Epidermal melanocyte (primary cell): ENCODE data around the gene SBK2.
A peak's percentile ranks its signal among the peaks of the same experiment; 100 is the strongest.
"Not testable (repeated sequence)": the region's sequence is repeated elsewhere in the genome, so short reads cannot be mapped to it uniquely, and the experiment has no call there.

Experiments used
- DNase-seq: peaks from one replicate; pipeline ENCODE4 v3.0.0; 2011; ENCODE audit warnings: low spot score; ENCODE audit not compliant: insufficient read length

SBK2 gene

DNA sequence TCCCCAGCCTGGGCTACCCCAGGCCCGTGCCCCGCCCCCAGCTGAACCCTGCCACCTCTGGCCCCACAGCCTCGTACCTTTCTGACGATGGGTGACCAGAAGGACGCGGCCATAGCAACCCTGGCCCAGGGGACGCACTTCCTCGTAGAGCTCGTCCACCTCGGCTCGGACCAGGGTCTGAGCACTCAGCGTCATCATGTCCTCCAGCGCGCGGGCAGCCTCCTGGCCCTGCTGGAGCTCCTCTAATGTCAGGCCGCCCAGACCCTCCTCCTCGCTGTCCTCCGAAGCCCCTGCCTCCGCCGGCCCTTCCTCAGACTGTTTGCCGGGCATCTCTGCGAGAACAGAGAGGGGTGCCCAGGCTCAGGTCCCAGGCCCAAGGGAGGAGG, 975 bp downstream of the SBK2 start:
- no peak for DNase-seq

DNA sequence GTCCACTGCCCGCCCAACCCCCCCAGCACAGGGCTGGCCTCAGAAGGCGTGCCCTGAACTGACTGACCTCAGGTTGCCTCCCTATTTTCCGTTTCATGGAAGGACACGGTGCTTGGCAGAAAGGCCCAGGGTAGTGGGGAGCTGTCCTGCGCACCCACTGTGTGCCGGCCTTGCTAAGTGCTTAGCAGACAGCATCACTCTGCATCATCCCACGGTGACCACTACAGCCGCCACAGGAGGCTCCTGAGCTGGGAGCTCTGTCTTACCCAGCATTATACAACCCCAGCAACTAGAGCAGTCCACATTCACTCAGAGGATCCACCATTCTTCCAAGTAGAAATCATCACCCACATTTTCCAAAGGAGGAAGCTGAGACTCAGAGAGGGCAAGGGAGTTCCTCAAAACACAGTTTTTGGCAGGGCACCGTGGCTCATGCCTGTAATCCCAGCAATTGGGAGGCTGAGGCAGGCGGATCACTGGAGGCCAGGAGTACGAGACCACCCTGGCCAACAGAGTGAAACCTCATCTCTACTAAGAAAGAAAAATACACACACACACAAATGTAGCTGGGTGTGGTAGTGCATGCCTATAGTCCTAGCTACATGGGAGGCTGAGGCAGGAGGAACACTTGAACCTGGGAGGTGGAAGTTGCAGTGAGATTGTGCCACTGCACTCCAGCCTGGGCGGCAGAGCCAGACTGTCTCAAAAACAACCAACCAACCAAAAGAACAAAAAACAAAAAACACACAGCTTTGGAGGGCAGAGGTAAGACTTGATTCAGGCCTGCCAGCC, 1.6 kb downstream of the SBK2 start:
- no peak for DNase-seq

DNA sequence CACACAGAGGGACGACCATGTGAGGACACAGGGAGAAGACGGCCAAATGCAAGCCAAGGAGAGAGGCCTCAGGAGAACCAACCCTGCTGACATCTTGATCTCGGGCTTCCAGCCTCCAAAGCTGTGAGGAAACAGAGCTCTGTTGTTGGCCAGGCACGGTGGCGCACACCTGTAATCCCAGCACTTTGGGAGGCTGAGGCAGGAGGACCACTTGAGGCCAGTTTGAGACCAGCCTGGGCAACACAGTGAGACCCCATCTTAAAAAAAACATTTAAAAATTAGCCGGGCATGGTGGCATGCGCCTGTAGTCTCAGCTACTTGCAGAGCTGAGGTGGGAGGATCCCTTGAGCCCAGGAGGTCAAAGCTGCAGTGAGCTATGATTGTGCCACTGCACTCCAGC, 2.7 kb downstream of the SBK2 start:
- not testable (repeated sequence) for DNase-seq

DNA sequence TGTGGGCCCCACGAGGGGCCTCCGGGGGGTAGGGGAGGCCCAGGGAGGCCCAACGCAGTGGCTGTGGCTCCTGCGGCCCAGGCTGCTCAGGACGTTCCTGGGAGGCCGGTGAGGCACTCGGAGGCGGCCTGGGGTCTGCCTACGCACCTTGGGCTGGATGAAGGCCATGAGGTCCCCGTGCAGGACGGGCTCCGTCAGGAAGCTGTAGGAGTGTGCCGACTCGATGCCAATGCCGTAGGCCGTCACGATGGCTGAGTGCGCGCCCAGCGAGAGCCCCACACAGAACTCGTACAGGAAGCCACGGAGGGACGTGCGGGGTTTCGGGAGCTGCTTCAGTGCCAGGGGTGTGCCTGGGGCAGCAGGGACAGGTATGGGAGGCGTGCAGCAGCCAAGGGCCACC, 5.9 kb downstream of the SBK2 start:
- DNase-seq, result no peak

DNA sequence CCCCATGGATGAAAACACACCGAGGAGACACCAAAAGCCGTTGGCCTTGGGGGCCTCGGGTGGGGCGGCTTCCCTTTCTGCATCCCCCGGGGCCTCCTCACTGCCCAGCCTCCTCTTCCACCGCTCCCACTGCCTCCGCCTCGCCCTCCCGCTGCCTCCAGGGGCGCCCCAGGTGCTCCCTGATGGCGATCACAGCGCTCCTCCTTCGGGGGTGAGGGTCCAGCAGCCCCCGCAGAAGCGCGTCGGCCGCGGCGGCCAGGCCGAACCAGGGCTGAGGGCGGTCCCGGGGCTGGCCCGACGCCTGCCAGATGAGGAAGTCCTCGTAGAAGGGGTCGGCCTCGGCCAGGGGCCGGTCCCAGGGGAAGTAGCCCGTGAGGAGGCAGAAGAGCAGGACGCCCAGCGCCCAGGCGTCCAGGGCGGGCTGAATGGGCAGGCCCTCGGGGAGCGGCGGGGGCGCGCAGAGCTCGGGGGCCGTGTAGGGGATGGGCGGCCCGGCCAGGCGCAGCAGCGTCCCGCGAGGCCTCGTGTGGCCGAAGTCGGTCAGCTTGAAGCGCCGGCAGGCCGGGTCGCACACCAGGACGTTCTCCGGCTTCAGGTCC, 7.2 kb downstream of the SBK2 start:
- DNase-seq, result no peak

DNA sequence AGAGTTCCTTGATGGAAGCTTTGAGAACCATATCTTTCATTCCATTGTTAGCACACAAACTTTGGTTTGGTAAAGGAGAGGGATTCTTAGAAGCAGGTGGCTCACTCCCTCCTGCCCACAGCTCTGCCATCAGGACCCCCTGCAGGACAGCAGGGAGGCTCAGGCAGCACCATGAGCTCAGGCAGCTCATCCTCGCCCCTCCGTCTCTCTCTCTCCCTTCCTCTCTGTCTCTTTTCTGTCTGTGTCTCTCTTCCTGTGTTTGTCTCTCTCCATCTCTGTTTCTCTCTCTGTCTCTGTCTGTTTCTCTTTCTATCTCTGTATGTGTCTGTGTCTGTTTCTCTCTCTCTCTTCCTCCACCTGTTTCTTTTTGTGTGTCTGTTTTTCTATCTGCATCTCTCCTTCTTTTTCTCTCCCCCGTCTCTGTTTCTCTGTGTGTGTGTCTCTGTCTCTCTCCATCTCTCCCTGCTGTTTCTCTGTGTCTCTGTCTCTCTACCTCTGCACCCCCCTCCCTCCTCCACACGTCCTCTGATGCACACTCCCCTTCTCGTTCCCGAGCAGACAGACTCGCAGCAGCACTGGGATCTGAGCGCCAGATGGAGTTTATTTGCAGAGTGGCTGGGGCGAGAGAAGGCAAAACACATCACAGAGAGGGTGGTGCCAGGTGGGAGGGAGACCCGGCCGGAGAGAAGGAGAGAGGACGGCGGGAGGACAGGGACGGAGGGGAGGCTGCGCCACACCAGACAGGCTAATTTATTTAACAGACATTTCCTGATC, 8.7 kb downstream of the SBK2 start:
- no peak for DNase-seq

DNA sequence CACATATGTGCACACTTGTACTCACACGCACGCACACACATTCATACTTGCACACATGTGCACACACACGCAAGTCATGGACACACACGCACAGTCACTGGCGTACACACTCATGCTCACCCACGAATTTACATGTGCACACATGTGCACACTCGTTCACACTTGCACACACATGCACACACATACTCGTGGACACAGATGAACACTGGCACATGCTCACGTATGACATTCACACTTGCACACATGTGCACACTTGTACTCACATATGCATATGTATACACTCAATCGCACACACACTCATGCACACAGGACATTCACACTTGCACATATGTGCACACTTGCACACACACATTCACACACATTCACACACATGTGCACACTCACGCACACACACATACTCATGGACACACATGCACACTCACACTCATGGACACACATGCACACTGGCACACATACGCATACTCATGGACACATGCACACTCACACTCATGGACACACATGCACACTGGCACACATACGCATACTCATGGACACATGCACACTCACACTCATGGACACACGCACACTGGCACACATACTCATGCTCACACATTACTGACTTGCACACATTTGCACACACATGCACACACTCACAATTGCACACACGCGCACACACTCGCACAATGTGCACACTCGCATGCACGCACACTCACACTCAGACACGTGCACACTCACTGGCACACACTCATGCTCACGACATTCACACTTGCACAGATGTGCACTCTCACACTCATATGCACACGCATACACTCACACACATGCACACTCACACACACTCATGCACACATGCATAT, 9.5 kb downstream of the SBK2 start:
- DNase-seq, result no peak

DNA sequence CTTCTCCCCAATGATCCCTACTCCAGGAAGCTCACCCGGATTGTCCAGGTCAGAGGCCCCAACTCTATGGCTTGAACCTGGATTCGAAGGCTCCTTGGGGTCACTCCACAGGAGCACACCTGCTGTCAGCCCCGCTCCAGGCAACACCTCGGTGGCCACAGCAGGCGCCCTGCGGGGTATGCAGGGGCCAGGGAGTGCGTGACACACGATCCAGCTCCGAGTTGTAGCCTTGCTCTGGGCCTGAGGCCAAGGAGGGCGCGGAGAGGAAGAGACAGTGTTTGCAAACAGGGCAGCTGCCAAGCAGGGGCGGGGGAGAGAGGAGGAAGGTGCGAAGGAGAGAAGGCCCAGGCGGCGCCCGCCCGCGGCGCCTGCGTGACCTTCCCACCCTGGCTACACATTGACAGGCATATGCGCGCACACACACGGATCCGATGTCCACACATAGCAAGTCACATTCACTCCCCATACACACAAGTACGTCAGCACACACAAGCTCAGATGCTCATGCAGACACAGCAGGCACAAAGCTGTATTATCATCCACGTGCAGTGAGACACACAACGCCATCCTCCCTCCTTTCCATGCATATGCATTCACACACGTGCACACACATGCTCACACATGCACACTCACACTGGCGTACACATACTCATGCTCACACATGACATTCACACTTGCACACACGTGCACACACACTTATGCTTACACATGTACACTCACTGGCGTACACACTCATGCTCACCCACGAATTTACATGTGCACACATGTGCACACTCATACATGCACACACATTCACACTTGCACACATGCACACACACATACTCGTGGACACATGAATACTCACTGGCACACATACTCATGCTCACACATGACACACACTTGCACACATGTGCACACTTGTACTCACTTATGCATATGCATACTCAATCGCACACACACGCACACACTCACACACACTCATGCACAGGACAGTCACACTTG, 10.4 kb downstream of the SBK2 start:
- DNase-seq, result no peak

DNA sequence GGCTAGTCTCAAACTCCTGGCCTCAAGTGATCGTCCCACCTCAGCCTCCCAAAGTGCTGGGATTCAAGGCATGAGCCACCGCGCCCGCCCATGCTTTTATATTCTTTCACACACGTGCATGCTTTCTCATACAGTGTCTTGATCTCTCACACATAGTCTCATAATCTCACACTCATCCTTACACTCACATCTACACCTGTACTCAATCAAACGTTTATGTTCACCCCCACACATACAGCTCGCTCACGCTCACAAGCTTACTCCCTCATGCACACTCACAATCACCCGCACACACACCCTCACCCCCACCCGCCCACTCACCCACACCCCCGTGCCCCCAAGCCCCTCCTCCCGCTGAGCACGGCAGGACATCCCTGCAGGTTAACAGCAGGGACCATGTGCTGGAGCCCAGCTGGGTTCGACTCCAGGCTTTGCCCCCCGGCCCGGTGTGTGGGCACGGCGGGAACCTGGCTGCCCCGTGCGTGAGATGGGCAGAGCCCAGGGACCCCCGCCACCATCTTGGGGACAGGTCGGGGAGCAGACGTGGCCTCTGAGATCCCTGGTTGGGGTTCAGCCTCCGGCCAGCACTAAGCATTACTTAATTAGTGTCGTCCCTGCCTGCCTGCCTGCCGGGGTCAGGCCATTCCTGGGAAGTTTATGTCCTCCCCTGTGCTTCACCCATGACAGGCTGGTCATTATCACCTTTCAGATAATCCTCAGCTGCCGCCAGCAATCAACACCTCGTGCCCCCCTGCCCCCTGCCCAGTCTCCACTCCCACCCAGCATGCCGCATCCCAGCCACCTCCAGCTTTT, 11.4 kb downstream of the SBK2 start:
- DNase-seq, result no peak

DNA sequence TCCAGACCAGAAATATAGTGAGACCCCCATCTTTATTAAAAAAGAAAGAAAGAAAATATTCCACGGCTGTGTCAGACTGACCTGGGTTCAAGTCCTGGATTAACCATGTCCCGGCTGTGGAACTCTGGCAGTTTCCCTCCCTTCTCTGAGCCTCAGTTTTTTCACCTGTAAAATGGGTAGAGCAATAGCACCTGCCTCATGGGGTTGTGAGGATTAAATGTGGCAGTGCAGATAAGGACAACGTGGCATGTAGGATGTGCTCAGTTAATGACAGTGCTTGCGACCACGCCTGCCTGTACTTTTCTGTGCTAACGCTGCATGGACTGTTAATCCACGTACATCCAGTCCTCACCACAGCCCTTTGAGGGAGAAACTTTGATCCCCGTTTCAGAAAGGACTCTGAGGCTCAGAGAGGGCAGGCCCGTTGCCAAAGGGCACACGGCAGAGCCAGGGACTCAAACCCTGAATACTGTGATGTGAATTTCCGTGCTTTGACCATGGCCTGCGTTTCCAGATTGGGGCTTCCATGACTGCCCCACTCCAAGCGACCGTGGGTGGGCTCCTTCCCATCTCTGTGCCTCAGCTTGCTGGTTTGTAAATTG, 16.1 kb downstream of the SBK2 start:
- DNase-seq, result no peak

DNA sequence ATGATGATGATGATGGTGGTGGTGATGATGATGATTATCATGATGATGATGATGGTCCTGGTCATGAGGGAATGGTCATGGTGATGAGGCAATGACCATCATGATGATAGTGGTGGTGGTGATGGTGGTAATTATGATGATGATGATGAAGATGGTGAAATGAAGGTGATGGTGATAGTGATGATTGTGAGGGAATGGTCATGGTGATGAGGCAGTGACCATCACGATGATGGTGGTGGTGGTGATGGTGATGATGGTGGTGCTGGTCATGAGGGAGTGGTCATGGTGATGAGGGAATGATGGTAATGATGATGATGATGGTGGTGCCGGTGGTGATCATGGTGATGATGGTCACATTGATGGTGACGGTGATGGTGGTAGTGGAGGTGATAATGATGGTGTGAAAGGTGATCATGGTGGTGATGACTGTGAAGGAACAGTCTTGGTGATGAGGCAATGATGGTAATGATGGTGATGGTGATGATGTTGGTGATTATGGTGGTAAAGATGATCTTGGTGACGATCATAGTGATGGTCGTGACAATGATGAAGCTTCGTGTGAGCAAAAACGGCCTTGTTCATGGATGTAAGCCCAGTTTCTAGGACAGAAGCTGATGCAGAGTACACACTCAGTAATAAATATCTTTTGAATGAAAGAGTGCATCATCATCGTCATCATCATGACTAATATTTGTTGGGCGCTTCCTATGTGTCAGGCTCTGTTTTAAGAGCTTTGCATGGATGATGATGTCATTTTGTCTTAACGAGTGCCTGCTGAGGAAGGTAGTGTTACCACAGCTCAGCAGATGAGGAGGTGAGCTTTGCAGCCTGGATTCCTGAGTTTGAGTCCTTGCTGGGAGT, 17.3 kb downstream of the SBK2 start:
- no peak for DNase-seq

DNA sequence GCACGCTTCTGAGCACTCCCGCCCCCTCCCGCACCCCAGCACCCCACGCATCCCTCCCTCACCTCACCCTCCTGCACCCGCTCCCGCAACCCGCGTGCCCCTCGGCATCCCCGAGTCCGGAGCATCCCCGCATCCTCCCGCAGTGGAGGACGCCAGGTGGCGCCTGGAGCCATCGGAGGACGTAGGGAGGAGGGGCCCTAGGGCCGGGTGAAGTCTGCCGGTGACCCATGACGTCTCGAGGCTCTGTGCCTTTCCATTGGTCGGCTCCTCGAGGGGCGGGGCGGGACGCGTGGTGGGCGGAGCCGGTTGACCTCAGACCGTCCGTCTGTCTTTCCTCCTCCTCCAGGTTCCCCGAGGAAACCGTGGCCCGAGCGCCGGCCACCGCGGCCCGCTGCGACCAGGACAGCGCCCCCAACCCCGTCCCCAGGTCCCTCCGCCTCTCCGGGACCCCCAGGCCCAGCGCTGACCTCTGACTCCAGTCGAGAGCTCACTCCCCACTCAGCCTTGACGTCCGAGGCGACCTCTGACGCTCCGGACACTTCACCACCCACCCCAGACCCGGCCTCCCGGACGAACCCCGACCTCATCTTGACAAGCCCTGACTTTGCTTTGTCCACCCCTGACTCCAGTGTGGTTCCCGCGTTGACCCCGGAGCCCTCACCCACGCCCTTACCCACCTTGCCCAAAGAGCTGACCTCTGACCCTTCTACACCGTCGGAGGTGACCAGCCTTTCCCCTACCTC, 19.9 kb downstream of the SBK2 start:
- DNase-seq, result peak; percentile 100

DNA sequence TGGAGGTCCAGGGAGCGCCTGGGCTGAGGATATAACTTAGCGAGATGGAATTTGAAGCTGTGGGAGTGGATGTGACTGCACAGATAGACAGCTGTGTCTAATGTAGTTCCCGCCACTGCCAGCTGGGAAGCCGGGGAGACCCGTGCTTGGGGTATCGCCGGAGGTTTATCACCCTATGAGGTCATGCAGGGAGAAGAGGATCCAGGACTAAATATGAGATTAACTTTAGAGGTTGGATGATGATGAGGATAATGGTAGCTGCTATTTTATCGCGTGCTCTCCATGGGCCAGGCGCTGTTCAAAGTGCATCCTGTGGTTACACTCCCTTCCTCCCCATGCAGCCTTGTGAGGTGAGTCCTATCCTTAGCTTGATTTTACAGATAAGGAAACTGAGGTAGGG, 28.8 kb downstream of the SBK2 start:
- DNase-seq, result no peak

DNA sequence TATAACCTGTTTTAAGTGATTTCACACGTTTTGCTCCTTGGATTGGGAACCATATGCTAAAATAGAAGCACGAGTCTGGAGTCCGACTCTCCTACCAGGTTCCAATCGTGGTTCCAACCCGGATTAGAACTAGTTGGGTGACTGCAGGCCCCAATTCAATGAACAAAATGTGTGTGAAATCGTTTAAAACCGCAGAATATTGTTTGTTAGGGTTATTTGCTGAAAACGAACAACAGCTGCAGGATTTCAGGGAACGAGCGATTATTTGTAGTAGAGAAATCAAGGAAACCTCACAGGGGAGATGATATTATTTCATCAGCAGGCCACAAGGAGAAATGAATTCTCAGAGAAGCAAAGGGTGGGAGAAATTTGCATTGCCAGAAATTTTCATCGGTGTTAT, 32.0 kb downstream of the SBK2 start:
- no peak for DNase-seq

DNA sequence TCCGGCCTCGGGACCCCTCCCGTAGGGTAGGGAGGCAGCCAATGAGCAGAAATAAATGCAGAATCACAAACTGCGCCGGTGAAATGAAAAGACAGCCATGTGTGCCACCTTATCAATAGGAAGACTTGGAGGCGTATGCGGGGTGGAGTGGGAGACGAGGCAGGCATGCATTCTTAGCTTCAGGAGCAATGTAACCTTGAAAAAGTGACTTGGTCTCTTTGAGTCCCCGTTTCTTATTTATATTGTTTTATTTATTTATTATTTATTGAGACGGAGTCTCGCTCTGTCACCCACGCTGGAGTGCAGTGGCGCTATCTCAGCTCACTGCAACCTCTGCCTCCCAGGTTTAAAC, 32.7 kb downstream of the SBK2 start:
- no peak for DNase-seq

DNA sequence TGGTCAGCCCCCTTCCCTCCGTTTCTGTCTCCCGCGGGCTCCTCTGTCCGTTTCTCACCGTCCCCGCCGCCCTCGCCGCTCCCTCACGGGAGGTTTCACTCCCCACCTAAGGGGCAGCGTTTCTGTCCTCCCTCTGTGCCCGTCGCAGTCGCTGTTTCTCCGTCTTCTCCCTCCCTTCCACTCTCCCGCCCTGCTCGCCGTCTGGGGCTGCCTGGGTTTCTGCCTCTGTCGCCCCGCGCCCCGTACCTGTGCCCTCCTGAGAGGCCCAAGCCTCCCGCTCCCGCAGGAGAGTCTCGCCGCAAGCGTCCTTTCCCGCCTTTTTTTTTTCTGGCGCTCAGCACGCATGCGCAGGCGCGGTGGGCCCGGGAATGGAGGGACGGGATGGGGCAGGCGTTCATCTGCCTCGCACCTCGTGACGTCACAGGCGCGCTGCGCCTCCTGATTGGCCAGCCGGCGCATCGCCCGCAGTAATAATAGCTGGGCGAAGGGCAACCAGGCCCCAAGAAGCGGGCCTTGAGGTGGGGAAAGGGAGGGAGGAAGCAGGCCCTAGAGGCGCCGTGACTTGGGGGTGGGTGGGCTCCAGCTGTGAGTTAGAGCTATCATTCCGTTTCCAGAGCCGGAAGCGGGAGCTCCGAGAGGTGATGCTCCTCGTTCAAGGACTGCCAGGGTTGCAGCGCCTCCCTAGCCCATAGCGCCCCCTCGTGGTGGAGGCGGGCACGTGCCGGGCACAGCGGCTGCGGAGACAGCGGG, 33.3 kb downstream of the SBK2 start:
- DNase-seq, result peak; percentile 97

DNA sequence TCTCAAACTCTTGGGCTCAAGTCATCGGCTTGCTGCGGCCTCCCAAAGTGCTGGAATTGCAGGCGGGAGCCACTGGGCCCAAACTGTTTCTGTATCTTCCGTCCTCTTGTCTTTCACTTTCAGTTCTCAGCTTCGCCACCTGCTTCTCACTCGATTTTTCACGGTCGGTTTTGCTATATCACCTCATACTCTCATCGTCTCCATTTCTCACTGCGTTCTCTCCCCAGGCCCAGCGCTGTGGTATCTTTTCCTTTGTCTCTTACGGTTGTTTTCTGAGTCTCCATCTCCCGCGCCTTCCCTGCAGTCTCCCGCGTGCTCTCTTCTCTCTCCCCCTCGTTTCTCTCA, 33.8 kb downstream of the SBK2 start:
- no peak for DNase-seq
